NT2/D1 (cell line): Measurements from ENCODE around the gene SMCHD1.

Source experiments
- YY1 ChIP-seq: IDR thresholded peaks from 2 replicates; pipeline ENCODE4 v1.6.1; 2011; ENCODE audit not compliant: insufficient read length, insufficient read depth
- ZNF274 ChIP-seq: IDR thresholded peaks from 2 replicates; pipeline ENCODE4 v1.6.1; 2011; ENCODE audit warnings: mild to moderate bottlenecking, low read depth, low read length

GRCh38 chr18:2774669-2775068 is 119.1 kb downstream of the SMCHD1 start:
- TF ChIP-seq ZNF274 (no peak), YY1 (no peak)
